NT2/D1 (cell line): Measurements from ENCODE around the gene GRIA4.

ENCODE experiments used
- YY1 ChIP-seq: IDR thresholded peaks from 2 replicates; pipeline ENCODE4 v1.6.1; 2011; ENCODE audit not compliant: insufficient read length, insufficient read depth
- ZNF274 ChIP-seq: IDR thresholded peaks from 2 replicates; pipeline ENCODE4 v1.6.1; 2011; ENCODE audit warnings: mild to moderate bottlenecking, low read depth, low read length

DNA sequence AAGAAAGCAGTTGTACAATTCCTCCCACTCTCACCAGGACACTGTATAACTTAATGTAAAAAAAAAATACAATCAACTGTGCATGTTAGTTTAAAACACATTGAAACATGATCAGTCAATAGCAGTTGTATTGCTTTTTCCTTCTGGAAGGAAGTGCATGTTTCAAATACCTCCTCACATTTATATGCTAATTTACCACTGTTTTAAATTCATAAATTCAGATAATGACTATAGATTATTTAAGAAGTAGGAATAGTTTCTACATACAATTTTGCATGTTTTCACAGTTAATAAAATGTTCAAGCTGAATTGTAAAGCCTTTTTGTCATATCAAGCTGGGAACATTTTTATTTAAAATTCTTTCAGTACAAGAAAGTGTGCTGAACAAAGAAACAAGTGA lies 3.3 kb downstream of the GRIA4 start:
- TF ChIP-seq YY1 (no peak), ZNF274 (no peak)
